MM.1S (cell line): ENCODE results near the gene NBEA.

Source experiments
- CTCF ChIP-seq: fragments of 300-600 bp; sonication (generic); IDR thresholded peaks from 2 replicates; pipeline ENCODE4 v1.5.1; 2016; ENCODE audit warnings: antibody characterized with exemption, low read length, mixed read lengths
- EZH2 ChIP-seq: fragments of 300-600 bp; sonication (generic); optimal IDR thresholded peaks from 2 replicates; pipeline ENCODE3; 2017; ENCODE audit warnings: low read depth, mild to moderate bottlenecking, antibody characterized with exemption, low read length, mixed read lengths
- EZH2phosphoT487 ChIP-seq: fragments of 300-600 bp; sonication (generic); IDR thresholded peaks from 2 replicates; pipeline ENCODE4 v1.6.1; 2018; ENCODE audit warnings: antibody characterized with exemption, low read length

DNA sequence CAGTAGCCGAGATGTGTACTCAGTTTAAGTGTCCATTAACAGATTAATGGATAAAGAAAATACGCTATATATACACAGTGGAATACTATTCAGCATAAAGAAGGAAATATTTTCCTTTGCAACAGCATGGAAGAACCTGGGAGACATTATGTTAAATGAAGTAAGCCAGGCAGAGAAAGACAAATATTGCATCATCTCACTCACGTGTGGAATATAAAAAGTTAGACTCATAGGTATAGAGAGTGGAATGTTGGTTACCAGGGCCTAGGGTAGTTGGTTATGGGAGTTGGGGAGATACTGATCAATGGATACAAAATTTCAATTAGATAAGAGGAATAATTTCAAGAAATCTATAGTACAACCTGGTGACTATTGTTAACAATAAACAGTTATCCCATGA, 324.3 kb downstream of the NBEA start:
- TF ChIP-seq EZH2 (no peak), CTCF (no peak), EZH2phosphoT487 (no peak)
